GM12891 (cell line): ENCODE results near the gene THOC3. TPM values are rescaled to one million over a fixed set of nuclear protein-coding genes. Genes with fewer than 3 reads are reported as not detected.
"Not testable (repeated sequence)": the region's sequence is repeated elsewhere in the genome, so short reads cannot be mapped to it uniquely, and the experiment has no call there.

Experiments used
- DNase-seq: peaks from one replicate; pipeline ENCODE4 v3.0.0; 2011; ENCODE audit warnings: low spot score; ENCODE audit not compliant: insufficient read length
- FAIRE-seq: peaks from 2 replicates; lab custom pipeline; 2011; peaks lifted over from hg19 to GRCh38; lab: Jason Lieb, UNC
- TAF1 ChIP-seq: IDR thresholded peaks from 2 replicates; pipeline ENCODE4 v1.6.1; 2011; ENCODE audit warnings: low read depth, low read length, control low read depth
- polyA plus RNA-seq: library from polyadenylated mRNA; unstranded; fragments of >200 nt; gene quantifications from one replicate; pipeline ENCODE4 v1.2.1, GENCODE V29; 2012; ENCODE audit warnings: low read depth, missing spikeins, inconsistent platforms; ENCODE audit not compliant: missing spikeins

THOC3 gene
- 47.4 TPM for polyA plus RNA-seq

GRCh38 chr5:175967471-175968372 is at the start of gene THOC3:
Gene THOC3, minus strand, starts transcription at chr5:175968315. Its CDS starts 107 bp downstream, at chr5:175968208.
- FAIRE-seq, result peak; percentile 98
- not testable (repeated sequence) for DNase-seq
- TF ChIP-seq TAF1, result peak; percentile 45; the same call in 1 of the 2 replicates

- not testable (repeated sequence) for DNase-seq, FAIRE-seq
These were observed 49.2 kb upstream of the THOC3 start for GRCh38 chr5:176017324-176017723.

DNA sequence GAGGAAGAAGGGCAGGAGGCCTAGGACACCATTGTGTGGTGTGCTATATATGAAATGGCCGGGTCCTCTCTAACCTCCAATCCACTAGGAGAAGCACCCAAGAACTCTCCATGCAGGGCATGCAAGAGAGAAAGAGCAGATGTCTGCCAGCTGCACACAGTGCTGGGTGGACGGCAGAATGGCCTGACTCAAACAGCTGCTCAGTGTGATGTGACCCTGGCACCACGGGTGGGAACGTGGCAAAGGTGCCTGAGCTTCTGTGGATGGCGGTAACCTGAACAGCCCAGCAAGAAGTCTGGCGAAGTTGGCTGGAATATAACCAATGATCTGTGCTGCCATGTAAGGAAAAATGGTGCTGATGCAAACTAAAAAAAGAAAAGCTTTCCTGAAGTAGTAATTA is 46.2 kb upstream of the THOC3 start:
- not testable (repeated sequence) for DNase-seq, FAIRE-seq

- FAIRE-seq, DNase-seq: not testable (repeated sequence)
These were observed 43.0 kb upstream of the THOC3 start for GRCh38 chr5:176011088-176011487.

GRCh38 chr5:176010202-176010601 is 42.1 kb upstream of the THOC3 start:
- not testable (repeated sequence) for DNase-seq, FAIRE-seq

DNA sequence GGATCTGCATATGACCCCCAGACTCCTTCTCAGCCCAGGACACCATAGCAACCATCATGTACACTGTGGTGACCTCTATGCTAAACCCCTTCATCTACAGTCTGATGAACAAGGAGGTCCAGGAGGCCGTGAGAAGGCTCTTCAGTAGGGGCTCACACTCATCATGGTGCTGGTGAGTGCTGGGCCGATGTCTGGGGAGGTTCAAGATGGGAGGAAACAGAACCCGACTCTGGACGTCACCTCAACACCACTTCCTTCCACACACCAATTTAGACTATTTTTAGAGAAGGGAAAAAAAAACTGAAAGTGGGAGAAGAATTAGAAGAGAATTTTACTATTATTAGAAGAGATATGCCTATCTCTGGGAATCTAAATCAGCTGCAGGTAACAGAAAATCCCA is 39.1 kb upstream of the THOC3 start:
- FAIRE-seq, DNase-seq: not testable (repeated sequence)

- not testable (repeated sequence) for DNase-seq, FAIRE-seq
These were observed 38.7 kb upstream of the THOC3 start for GRCh38 chr5:176006819-176007218.

- not testable (repeated sequence) for FAIRE-seq, DNase-seq
These were observed 29.9 kb upstream of the THOC3 start for GRCh38 chr5:175997979-175998378.

DNA sequence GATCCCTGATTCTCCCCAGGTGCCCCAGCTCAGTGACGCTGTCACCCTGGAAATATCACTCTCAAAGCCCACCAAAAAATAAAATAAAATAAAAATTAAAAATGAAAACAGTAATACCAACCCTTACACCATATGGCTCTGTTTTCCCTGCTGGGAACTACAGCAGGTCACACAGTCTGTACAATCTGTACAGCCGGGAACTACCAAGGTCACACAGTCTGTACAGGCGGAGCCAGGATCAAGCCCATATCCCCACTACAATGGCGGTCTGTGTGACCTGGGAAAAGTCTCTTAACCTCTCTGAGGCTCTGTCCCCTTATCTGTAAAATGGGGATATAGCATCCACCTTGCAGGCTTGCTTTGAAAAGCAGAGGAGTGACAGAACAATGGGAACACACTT is 29.4 kb upstream of the THOC3 start:
- not testable (repeated sequence) for FAIRE-seq, DNase-seq

GRCh38 chr5:175996791-175997190 is 28.7 kb upstream of the THOC3 start:
- DNase-seq, FAIRE-seq: not testable (repeated sequence)

- FAIRE-seq, result peak; percentile 20
- not testable (repeated sequence) for DNase-seq
These were observed 27.4 kb upstream of the THOC3 start for GRCh38 chr5:175995506-175995905.

DNA sequence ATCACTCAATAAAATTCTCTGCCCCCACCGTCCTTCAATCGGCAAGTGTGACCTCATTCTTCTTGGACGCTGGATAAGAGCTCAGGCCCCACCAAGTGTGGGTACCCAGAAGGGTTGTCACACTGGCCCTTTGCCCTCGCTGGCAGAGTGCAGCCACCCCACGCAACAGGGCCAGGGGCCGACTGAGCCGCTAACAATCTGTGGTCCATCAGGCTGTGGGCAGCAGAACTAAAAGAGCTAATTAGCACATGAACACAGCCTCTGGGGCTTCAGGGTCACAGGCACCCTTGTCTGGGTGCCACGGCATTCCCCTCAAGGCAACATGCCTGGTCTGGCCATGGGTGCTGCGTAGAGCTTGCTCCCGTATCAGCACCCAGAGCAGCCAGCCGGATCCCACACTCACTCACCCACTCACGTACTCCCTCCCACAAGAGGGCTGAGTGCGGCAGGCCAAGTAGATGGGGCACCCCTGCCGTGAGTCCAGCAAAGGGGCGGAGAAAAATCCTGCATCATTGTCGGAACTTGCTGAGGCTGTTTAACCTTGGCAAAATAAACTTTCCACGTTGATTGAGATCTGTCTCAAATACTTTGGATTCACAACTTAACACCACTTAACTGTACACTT is 11.4 kb upstream of the THOC3 start:
- not testable (repeated sequence) for FAIRE-seq, DNase-seq

DNA sequence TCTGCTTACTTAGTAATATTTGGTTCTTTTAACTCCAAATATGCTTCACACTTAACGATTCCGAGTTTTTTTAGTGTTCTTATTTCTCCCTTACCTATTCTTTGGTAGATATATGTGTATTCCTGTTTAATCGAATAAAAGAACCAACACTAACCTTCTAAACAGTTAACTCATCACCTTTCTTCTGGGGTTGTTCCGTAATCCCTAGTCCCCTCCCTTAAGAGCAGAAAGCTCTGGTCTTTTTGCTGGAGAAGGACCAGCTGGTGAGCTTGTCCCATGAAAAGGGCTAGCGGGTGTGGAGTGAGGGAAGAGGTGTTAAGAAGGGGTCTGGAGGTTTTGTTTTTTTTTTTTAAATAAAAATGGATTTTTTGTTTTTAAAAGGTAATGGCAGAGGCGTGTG is 266 bp upstream of the THOC3 start:
- not testable (repeated sequence) for FAIRE-seq

GRCh38 chr5:175962329-175962728 is 5.8 kb downstream of the THOC3 start:
- FAIRE-seq, DNase-seq: not testable (repeated sequence)

More for the DNA sequence above, 266 bp upstream of the THOC3 start:
- DNase-seq, result not testable (repeated sequence)

DNA sequence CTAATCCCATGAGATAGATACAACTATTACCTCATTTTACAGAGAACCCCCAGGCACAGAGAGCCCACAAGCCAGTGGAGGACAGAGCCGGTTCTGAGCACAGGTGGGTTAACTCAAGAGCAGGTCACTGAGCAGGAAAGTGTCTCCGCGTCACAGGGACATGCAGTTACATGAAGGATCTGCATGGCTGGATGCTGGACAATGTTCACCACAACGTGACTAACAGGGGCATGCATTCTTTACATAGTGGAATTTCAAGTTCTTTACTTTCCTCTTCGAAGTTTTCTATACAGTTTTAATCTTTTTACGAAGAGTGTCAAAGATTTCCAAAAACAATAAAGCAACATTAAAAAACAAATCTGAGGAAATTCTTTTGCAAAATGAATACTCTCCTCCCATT is 7.9 kb downstream of the THOC3 start:
- not testable (repeated sequence) for DNase-seq, FAIRE-seq

GRCh38 chr5:175958515-175958914 is 9.6 kb downstream of the THOC3 start:
- DNase-seq, result not testable (repeated sequence)
- peak; percentile 28 for FAIRE-seq

DNA sequence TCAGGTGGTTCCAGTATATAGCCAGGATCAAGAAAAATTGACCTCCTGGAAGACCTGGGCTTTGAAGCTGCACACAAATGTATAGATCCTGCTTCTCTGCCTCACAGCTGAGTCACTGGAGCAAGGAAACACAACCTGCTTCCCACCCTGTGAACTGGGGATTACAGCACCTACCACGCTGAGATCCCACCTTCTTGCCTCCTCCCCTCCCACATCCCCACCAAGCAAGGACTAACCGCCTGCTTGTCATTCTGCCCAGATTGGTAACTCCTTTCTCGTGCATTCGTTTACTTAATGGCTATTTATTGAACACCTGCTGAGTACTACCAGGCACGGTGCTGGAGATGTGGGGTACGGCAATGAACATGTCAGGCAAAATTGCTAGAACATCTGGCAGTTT is 14.0 kb downstream of the THOC3 start:
- not testable (repeated sequence) for DNase-seq, FAIRE-seq

DNA sequence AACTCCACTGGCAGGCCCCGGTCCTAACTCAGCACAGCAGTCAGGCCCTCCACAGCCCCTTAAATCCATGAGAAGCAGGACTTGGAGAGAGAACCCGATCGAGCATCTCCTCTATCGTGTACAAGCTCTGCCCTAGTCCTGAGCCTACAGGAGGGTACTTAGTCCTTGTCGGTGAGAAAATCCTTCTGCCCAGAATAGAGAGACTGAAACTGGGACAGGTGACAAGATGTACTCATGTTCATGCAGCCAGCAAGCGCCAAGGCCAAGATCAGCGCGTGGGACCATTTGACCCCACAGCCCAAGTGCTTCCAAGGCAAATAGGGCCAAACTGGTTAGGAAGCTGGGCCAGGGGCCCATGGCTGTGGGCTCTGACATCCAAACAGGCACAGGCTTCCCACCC is 15.3 kb downstream of the THOC3 start:
- not testable (repeated sequence) for DNase-seq, FAIRE-seq

- peak; percentile 96 for FAIRE-seq
These were observed 16.7 kb downstream of the THOC3 start for GRCh38 chr5:175951339-175951969.

More at GRCh38 chr5:175951339-175951969, 16.7 kb downstream of the THOC3 start:
- DNase-seq, result not testable (repeated sequence)
